ENCODE results near the gene ARHGAP22.

DNA sequence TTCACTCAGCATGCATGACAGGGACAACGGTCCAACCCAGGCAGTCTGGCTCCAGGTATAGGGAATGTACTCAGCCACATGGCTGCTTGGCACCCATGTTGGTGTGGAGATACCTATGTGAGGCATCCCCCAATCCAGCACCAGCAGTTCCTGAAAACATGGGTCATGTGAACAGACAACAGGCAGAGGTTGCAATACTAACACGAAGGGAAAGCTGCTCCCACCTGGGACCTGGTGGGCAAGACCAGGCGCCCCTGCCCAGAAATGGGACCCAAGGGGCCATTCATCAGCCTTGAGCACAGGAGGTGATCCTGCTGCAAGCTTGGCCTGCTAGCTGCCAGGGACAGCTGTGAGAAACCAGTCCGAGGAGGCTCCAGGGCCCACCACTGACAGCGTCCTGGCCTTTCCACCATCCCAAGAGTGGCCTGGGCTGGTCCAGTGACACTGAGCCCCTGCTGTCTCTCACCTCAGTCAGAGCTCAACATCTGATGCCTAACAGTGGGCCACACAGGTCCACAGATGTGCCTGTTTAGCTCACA is 142.3 kb downstream of the ARHGAP22 start:
- TF ChIP-seq, protein P1, sequence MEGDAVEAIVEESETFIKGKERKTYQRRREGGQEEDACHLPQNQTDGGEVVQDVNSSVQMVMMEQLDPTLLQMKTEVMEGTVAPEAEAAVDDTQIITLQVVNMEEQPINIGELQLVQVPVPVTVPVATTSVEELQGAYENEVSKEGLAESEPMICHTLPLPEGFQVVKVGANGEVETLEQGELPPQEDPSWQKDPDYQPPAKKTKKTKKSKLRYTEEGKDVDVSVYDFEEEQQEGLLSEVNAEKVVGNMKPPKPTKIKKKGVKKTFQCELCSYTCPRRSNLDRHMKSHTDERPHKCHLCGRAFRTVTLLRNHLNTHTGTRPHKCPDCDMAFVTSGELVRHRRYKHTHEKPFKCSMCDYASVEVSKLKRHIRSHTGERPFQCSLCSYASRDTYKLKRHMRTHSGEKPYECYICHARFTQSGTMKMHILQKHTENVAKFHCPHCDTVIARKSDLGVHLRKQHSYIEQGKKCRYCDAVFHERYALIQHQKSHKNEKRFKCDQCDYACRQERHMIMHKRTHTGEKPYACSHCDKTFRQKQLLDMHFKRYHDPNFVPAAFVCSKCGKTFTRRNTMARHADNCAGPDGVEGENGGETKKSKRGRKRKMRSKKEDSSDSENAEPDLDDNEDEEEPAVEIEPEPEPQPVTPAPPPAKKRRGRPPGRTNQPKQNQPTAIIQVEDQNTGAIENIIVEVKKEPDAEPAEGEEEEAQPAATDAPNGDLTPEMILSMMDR (IDR thresholded peaks at IDR 0.05; ENCODE audit: low read length), result no peak
- TF ChIP-seq EZH2 (optimal IDR thresholded peaks at IDR 0.05; ENCODE audit: low read depth, low read length), result no peak

All from MM.1S (cell line).